MM.1S (cell line): Measurements from ENCODE around the gene CCR2.
"Not testable (repeated sequence)": the region's sequence is repeated elsewhere in the genome, so short reads cannot be mapped to it uniquely, and the experiment has no call there.

ENCODE experiments used
- DNase-seq: peaks from one replicate; pipeline ENCODE4 v3.0.0-alpha.2; 2015
- H2AFZ ChIP-seq: fragments of 300-600 bp; sonication (generic); 2 replicates; pipeline ENCODE4 v1.6.0; 2016; ENCODE audit warnings: antibody characterized with exemption, low read length
- H3F3A ChIP-seq: fragments of 300-600 bp; sonication (generic); 2 replicates; pipeline ENCODE4 v1.6.1; 2016; ENCODE audit warnings: mild to moderate bottlenecking, antibody characterized with exemption, low read length, moderate library complexity, mixed read lengths; ENCODE audit not compliant: insufficient read depth
- H3K27ac ChIP-seq: fragments of 300-600 bp; sonication (generic); 2 replicates; pipeline ENCODE4 v1.5.1; 2016; ENCODE audit warnings: mild to moderate bottlenecking, low read length
- H3K27me3 ChIP-seq: fragments of 300-600 bp; sonication (generic); replicated peaks from 2 replicates; pipeline ENCODE4 v1.6.0; 2016; ENCODE audit warnings: low read length; ENCODE audit not compliant: insufficient read depth
- H3K36me3 ChIP-seq: fragments of 300-600 bp; sonication (generic); replicated peaks from 2 replicates; pipeline ENCODE4 v1.6.1; 2016; ENCODE audit warnings: mild to moderate bottlenecking, low read length, mixed read lengths; ENCODE audit not compliant: insufficient read depth
- H3K4me1 ChIP-seq: fragments of 300-600 bp; sonication (generic); 2 replicates; pipeline ENCODE4 v1.6.1; 2016; ENCODE audit warnings: low read length, mixed read lengths
- H3K4me2 ChIP-seq: fragments of 300-600 bp; sonication (generic); 2 replicates; pipeline ENCODE4 v1.6.0; 2016; ENCODE audit warnings: low read depth, low read length
- H3K4me3 ChIP-seq: fragments of 300-600 bp; sonication (generic); 2 replicates; pipeline ENCODE4 v1.5.1; 2016; ENCODE audit warnings: low read length, mixed read lengths
- H3K79me2 ChIP-seq: fragments of 300-600 bp; sonication (generic); 2 replicates; pipeline ENCODE4 v1.6.1; 2016; ENCODE audit warnings: mixed run types, low read length, mixed read lengths
- H3K9ac ChIP-seq: fragments of 300-600 bp; sonication (generic); 2 replicates; pipeline ENCODE4 v1.6.1; 2016; ENCODE audit warnings: low read length, mixed read lengths
- H3K9me2 ChIP-seq: fragments of 300-600 bp; sonication (generic); replicated peaks from 2 replicates; pipeline ENCODE4 v1.6.1; 2016; ENCODE audit warnings: mild to moderate bottlenecking, low read length, mixed read lengths; ENCODE audit not compliant: insufficient read depth
- H3K9me3 ChIP-seq: fragments of 300-600 bp; sonication (generic); replicated peaks from 2 replicates; pipeline ENCODE4 v1.6.1; 2016; ENCODE audit warnings: mild to moderate bottlenecking, low read length, mixed read lengths; ENCODE audit not compliant: insufficient read depth
- H4K20me1 ChIP-seq: fragments of 300-600 bp; sonication (generic); 2 replicates; pipeline ENCODE4 v1.6.1; 2016; ENCODE audit warnings: mild to moderate bottlenecking, low read length, moderate library complexity, mixed read lengths; ENCODE audit not compliant: insufficient read depth
- EZH2 ChIP-seq: fragments of 300-600 bp; sonication (generic); optimal IDR thresholded peaks from 2 replicates; pipeline ENCODE3; 2017; ENCODE audit warnings: low read depth, mild to moderate bottlenecking, antibody characterized with exemption, low read length, mixed read lengths
- EZH2phosphoT487 ChIP-seq: fragments of 300-600 bp; sonication (generic); IDR thresholded peaks from 2 replicates; pipeline ENCODE4 v1.6.1; 2018; ENCODE audit warnings: antibody characterized with exemption, low read length
- TF ChIP-seq, protein P1 (sequence below): fragments of 300-600 bp; sonication (generic); IDR thresholded peaks from 2 replicates; pipeline ENCODE4 v1.5.1; 2016; ENCODE audit warnings: antibody characterized with exemption, low read length, mixed read lengths

Gene CCR2

DNA sequence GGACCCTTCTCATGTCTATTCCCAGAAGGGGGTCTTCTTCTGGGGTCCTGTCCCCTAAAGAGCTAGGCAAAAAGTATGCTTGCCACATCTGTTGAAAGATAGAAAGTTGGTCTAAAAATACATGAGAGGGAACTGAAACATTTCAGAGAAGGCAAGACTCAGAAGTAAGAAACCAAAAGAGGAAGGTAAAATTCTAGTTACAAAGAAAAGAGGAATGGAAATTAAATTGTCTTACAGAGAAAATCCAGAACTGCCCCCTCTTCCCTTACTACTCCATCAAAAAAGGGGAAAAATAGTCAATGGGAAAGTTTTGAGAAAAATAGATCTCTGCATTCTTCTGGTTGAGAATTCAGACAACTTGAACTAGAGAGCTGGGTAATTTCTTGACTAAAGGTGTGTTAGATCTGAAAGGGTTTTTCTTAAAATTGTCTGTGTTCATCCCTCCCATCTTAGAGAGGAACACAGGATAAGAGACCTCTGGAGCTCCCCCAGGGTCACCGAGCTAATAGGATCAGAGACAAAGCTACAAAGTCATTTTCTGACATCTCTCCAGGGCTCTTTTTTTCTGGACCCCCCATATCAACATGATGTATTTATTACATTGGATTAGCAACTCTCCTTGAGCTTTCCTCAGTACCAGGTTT, 32.3 kb upstream of the CCR2 start:
- peak overlapping the region; percentile 21; the same call in 1 of the 2 replicates for H2AFZ ChIP-seq
- peak overlapping the region; percentile 32; the same call in 1 of the 2 replicates for H3K9ac ChIP-seq
- no peaks in the 10 kb centered on the region for H3K9me2 ChIP-seq
- H3K4me3 ChIP-seq = peak overlapping the region; percentile 10; the same call in 1 of the 2 replicates
- no peaks in the 10 kb centered on the region for H3K27me3 ChIP-seq
- TF ChIP-seq EZH2phosphoT487 (no peak), EZH2 (no peak)
- TF ChIP-seq, protein P1, sequence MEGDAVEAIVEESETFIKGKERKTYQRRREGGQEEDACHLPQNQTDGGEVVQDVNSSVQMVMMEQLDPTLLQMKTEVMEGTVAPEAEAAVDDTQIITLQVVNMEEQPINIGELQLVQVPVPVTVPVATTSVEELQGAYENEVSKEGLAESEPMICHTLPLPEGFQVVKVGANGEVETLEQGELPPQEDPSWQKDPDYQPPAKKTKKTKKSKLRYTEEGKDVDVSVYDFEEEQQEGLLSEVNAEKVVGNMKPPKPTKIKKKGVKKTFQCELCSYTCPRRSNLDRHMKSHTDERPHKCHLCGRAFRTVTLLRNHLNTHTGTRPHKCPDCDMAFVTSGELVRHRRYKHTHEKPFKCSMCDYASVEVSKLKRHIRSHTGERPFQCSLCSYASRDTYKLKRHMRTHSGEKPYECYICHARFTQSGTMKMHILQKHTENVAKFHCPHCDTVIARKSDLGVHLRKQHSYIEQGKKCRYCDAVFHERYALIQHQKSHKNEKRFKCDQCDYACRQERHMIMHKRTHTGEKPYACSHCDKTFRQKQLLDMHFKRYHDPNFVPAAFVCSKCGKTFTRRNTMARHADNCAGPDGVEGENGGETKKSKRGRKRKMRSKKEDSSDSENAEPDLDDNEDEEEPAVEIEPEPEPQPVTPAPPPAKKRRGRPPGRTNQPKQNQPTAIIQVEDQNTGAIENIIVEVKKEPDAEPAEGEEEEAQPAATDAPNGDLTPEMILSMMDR = no peak
- no peaks in the 10 kb centered on the region for H3K79me2 ChIP-seq
- H3K9me3 ChIP-seq = no peaks in the 10 kb centered on the region
- no peaks in the 10 kb centered on the region for H4K20me1 ChIP-seq
- peak overlapping the region; percentile 55 for H3K4me2 ChIP-seq
- peaks cover 12% of the 10 kb centered on the region for H3F3A ChIP-seq
- peaks cover 49% of the 10 kb centered on the region for H3K4me1 ChIP-seq
- H3K27ac ChIP-seq = peak overlapping the region; percentile 67
- peak; percentile 50 for DNase-seq
- H3K36me3 ChIP-seq = no peaks in the 10 kb centered on the region

DNA sequence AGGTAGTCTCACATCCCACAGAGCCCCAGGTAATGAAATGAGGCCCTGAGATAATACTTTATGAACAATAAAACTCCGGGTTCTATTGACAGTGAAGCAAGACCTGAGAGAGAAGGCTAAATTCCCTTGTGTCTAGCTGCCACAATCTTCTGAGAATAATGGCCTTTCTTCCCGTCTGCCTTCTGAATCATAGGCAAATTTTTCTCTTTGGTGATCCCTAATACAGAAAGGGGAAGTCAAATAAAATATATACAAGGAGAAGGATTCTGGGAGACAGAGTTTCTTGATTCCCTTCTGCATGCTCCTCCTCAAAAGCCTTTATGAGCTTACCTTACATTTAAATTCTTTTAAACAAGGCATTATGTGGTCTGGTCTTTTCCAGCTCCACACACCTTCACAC, 29.9 kb upstream of the CCR2 start:
- TF ChIP-seq, protein P1 = no peak
- TF ChIP-seq EZH2phosphoT487 (no peak), EZH2 (no peak)
- H3K36me3 ChIP-seq = no peaks in the 10 kb centered on the region
- no peaks in the 10 kb centered on the region for H3K9me2 ChIP-seq
- H3K9ac ChIP-seq = no peak overlapping the region
- no peak overlapping the region for H3K4me2 ChIP-seq
- H3F3A ChIP-seq = peaks cover 12% of the 10 kb centered on the region
- no peak for DNase-seq
- H3K9me3 ChIP-seq = no peaks in the 10 kb centered on the region
- no peak overlapping the region for H3K4me3 ChIP-seq
- no peaks in the 10 kb centered on the region for H3K79me2 ChIP-seq
- H3K27me3 ChIP-seq = no peaks in the 10 kb centered on the region
- H2AFZ ChIP-seq = no peak overlapping the region
- H4K20me1 ChIP-seq = no peaks in the 10 kb centered on the region
- peaks cover 49% of the 10 kb centered on the region for H3K4me1 ChIP-seq
- H3K27ac ChIP-seq = no peak overlapping the region

DNA sequence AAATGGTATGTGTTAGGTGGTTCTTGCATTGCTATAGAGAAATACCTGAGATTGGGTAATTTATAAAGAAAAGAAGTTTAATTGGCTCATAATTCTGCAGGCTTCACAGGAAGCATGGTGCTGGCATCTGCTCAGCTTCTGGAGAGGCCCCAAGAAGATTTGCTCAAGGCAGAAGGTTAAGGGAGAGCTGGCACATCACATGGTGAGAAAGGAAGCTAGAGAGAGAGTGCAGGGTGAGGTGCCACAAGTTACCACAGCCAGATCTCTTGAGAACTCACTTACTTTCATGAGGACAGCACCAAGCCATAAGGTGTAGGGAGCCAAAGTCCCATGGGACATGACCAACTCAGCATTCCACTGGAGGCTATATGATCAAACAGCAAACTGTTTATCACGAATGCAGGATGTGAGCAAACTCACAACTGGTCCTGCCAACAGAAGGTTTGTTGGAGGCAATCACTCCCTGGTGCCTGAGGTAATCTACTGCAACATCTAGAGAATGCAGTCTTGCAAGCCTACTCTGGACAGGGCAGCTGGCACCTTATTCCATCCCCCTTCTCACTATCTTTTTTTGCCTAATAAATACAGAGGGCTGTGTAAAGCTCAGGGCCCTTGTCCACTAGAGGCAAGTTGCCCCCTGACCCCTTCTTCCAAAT, 28.1 kb upstream of the CCR2 start:
- H3K79me2 ChIP-seq = no peaks in the 10 kb centered on the region
- DNase-seq = no peak
- no peak overlapping the region for H3K4me2 ChIP-seq

DNA sequence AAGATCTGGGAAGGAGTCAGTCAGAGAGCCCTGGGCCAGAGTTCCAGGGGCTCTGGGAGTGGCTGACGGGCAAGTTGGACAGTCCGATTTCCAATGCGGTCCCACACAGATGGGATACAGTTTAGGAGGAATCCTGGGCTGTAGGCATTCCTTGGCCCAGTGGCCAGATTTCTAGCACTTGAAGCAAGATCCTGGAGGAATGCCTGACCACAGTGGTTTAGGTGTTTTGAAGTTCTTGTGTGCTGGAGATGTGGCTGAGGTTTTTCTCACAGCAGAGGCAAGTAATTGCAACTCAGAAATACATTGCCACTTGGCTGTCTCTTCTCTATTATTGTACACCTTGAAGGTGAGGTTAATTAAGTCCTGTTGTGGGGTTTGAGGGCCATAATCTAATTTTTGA, 23.2 kb upstream of the CCR2 start:
- H3K4me1 ChIP-seq = peaks cover 12% of the 10 kb centered on the region
- DNase-seq, H3K4me3 ChIP-seq, H3K79me2 ChIP-seq, H3K27ac ChIP-seq, H3K9ac ChIP-seq, H3K27me3 ChIP-seq, H3F3A ChIP-seq, H3K9me2 ChIP-seq, H4K20me1 ChIP-seq, H3K9me3 ChIP-seq, H2AFZ ChIP-seq, H3K36me3 ChIP-seq, H3K4me2 ChIP-seq: not testable (repeated sequence)

More for the DNA sequence above, 28.1 kb upstream of the CCR2 start:
- no peaks in the 10 kb centered on the region for H3K9me2 ChIP-seq
- no peak overlapping the region for H2AFZ ChIP-seq
- H3K9ac ChIP-seq = no peak overlapping the region
- peaks cover 12% of the 10 kb centered on the region for H3F3A ChIP-seq
- TF ChIP-seq EZH2phosphoT487 = no peak
- TF ChIP-seq, protein P1 = no peak
- TF ChIP-seq EZH2 = no peak
- no peak overlapping the region for H3K4me3 ChIP-seq
- no peaks in the 10 kb centered on the region for H3K36me3 ChIP-seq
- no peaks in the 10 kb centered on the region for H3K9me3 ChIP-seq
- peaks cover 43% of the 10 kb centered on the region for H3K4me1 ChIP-seq
- no peak overlapping the region for H3K27ac ChIP-seq
- no peaks in the 10 kb centered on the region for H3K27me3 ChIP-seq
- H4K20me1 ChIP-seq = no peaks in the 10 kb centered on the region
